Stimulated activated CD4-positive, alpha-beta T cell treated with anti-CD3 and anti-CD28 coated beads, Interleukin-1b, Interleukin-23, amount 100 ng/mL, for 48 hours (primary cell): ENCODE data around the gene PTPRN2.
"Not testable (repeated sequence)": the region's sequence is repeated elsewhere in the genome, so short reads cannot be mapped to it uniquely, and the experiment has no call there.

Source experiments
- DNase-seq: peaks from one replicate; pipeline ENCODE4 v3.0.0-alpha.2; 2020

The PTPRN2 gene

DNA sequence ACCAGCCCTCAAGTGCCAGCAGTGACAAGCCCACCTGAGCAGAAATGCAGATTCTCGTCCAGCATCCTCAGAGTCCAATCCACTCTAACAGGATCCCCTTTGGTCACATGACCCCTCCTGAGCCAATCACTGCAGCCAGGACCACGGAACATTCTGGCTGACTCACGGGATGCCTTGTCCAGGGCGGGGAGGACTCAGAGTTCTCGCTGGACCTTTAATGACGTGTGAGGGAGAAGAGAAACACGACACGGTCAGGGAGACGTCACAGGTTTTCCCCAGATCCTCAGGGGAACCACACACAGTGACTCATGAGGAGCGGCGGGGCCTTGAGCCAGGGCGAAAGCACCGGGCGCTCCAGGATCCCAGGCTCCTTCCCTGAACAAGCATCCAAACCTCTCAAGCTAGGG lies 155.7 kb downstream of the PTPRN2 start:
- no peak for DNase-seq

- no peak for DNase-seq
Measured at GRCh38 chr7:158431055-158431940, 156.3 kb downstream of the PTPRN2 start.

DNA sequence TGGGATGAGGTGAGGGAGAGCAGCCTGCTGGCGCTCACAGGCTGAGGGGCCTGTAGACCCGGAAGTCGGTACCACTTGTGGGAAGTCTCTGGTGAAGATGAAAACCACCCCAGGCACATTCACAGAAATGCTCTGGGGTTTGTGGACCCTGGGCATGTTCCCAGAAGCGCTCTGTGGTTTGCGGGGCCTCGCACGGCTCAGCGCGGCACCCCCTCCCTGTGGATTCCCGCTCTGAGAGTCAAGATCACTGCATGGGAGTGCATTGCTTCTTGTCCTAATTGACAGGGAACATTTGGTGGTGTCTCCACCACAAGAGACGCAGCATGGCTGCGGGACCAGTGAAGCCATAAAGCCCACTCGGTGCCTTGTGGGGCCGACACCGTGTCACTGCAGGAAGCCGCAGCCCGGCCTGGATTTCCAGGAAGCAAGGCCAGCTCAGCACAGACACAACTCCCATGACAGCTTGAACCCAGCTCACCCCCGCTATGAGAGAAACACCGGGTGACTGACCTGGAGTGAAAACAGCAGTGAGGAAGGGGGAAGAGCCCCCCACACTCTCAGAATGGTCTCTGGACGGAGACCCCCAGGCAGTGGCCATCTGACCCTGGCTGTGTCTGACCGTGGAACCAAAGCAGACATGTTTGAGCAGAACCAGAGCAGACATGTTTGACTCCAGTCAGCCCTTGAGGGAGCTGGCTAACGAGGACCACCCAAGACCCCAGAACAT lies 157.2 kb downstream of the PTPRN2 start:
- DNase-seq = no peak

GRCh38 chr7:158428837-158429753 lies 158.5 kb downstream of the PTPRN2 start:
- no peak for DNase-seq

DNA sequence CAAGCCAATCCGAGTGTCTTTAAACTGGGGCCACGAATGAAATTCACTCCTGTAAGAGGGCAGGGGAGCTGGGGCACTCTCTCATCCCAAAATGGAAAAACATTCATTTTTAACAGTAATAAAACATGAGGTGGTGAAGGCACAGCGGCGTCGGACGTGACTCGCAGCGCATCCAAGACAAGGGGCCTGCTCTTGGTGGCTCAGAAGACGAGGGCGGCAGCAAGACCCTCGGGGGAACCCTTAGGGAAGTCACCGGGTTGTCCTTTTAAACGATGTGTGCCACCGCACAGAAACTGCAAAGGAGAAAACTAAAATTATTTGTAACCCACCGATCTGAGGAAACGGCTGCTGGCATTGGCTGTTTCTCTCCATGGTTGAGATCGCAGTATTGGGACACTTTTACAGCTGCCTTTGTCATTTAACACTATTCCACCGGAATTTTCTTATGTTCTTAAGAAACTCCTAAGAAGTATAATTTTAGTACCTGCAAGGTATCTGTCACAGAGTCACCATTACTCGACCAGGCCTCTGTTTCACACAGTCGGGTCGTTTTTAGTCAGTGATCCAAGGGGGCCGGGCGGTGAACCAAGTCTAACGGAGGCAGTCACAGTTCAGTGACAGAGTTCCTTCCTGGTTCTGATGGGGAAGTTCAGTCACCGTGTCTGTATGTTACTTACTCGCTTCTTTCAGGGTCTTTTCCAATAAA lies 159.3 kb downstream of the PTPRN2 start:
- no peak for DNase-seq

DNA sequence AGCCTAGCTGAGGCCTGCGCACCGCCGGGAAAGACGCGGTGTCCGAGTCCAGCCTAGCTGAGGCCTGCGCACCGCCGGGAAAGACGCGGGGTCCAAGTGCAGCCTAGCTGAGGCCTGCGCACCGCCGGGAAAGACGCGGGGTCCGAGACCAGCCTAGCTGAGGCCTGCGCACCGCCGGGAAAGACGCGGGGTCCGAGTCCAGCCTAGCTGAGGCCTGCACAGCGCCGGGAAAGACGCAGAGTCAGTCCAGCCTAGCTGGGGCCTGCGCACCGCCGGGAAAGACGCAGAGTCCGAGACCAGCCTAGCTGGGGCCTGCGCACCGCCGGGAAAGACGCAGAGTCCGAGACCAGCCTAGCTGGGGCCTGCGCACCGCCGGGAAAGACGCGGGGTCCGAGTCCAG lies 161.9 kb downstream of the PTPRN2 start:
- not testable (repeated sequence) for DNase-seq

GRCh38 chr7:158424531-158424930 lies 163.1 kb downstream of the PTPRN2 start:
- no peak for DNase-seq

GRCh38 chr7:158424011-158424410 lies 163.6 kb downstream of the PTPRN2 start:
- no peak for DNase-seq

DNA sequence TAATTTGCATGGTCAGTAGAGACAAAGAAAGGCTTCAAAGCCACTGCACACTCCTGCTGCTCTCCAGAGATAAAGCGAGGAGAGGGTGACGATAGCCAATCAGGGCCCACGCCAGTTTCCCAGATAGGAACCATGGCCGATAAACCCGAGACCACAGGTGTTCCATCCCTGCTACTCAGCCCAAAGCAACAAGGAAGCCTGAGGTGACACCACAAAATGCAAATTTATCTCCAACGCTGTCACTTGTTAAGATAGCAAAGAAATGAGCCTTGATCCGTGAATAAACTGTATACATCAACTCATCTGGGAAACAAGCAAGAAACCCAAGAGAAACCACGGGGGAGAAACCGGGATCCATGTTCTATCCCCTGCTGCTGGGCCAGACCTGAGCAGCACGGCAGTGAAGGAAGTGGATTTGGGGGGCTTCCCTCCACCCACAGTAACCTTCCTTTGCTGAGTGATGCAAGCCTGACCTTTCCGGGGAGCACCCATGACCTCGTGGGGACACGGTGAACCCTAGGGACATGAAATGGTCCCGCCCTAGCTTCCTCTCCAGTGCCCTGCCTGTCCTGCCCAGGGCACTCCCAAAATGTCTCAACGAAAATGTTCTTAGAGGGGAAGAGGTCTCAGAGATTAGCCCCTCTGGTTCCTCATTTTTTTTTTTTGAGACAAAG lies 164.6 kb downstream of the PTPRN2 start:
- no peak for DNase-seq

GRCh38 chr7:158422196-158422886 lies 165.3 kb downstream of the PTPRN2 start:
- no peak for DNase-seq

DNA sequence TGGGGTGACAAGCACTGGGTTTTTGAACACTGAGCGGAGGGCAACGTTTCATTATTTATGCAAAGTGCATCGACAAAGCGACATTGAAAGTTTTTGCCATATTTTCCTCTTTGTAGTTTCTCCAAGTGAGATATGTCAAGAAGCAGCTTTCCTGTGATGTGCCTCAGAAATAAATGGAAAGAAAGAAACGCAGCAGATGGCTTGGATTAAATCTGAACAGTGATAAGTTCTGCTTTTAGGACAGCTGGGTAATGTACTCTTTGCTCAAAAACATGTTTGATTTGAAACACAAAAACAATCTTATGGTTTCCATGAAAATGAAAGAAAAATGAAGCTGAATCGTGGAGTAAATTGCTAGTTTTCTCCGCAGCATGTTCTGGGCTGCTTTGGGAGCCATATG lies 166.3 kb downstream of the PTPRN2 start:
- no peak for DNase-seq

GRCh38 chr7:158420591-158421340 lies 166.9 kb downstream of the PTPRN2 start:
- no peak for DNase-seq

DNA sequence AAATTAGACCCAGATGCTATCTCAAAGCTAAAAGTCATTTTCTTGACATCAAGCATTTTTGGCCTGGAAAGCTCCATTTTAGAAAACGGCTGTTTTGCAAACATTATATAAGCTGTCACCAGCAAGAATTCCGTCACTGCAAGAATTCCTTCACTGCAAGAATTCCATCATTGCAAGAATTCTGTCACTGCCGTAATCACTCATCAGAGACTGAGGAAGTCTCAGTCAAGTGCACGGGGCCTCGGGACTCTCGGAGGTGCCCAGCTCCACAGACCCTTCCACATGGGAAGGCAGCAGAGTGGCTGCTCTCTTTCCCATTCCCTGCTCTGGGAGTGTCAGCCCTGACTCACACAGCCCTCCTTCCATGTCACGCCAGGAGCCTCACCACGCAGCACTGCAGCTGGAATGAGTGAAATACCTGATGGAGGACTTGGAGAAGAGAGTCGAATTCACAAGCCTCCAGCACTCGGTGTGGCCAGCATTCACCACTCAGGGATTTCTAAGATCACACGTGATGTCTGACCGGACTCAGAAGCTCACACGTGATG lies 168.3 kb downstream of the PTPRN2 start:
- no peak for DNase-seq

DNA sequence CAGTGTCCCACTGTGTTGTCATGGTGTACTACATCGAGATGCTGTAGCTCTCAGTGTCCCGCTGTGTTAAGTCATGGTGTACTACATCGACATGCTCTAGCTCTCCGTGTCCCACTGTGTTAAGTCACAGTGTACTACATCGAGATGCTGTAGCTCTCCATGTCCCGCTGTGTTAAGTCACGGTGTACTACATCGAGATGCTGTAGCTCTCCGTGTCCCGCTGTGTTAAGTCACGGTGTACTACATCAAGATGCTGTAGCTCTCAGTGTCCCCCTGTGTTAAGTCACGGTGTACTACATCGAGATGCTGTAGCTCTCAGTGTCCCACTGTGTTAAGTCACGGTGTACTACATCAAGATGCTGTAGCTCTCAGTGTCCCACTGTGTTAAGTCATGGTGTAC lies 169.2 kb downstream of the PTPRN2 start:
- not testable (repeated sequence) for DNase-seq

DNA sequence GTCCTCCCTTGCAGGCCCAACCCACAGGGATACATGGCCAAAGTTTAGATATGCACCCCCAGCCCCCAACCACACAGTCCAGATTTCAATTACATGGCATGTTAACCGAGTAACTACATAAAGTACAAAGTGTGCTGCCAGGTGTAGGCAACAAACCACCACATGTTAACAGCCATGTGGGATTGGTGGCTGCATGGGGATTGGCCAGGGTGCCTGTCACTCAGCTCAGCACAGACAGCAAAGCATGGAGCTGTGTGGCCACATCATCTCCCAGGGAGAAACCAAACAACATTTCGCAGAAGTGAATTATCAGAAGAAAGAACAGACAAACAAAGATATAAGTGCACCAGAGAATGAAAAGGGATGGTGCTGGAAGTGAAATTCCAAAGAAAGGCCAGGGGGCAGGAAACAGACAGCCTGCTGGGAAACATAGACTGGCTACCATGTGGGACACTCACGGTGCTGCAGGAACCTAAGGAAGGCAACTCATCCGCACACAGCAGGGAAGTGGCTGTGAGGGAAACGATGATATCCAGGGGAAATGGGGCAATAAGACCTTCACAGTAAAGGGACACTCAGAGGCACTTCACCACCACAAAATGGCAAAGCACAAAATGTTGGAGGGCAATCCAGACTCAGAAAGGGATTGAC lies 171.2 kb downstream of the PTPRN2 start:
- DNase-seq = no peak

DNA sequence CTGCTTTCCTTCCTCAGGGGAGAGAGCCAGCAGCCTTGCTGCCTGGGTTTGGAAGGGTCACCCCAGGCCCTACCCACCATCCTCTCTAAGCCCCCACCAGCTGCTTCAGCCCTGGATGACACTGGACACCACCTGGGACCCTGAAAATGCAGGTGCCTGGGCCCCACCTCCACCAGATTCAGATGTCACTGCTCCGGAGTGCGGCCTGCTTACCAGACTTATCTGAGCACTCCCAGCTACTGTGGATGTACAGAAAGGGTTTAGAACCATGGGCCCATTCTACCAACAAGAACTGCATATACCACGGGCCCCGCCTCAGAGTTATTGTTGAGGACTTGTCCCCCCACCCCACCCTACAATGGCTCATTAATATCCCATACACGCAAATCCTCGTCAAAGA lies 172.3 kb downstream of the PTPRN2 start:
- DNase-seq = no peak

DNA sequence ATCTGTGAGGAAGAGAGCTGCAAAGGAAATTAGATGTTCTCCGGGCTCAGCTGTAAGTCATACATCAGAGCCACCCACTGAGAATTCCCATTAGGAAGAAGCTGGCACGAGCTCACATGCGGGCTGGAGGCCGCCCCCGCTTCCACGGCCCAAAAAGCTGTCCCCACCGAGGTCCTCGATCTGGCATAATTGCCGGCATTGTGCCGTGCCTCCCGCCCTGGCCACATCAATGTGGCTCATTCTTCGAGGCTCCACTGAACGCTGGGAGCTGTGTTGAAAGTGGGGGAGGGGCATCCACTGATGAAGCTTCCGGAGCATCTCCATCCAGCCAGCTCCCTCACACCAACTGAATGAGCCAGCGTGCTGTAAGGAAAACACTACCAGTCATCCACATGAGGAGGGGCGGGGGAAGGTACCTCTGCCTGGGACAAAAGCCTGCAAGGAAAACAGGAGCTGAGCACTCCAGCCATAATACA lies 173.1 kb downstream of the PTPRN2 start:
- DNase-seq = no peak

DNA sequence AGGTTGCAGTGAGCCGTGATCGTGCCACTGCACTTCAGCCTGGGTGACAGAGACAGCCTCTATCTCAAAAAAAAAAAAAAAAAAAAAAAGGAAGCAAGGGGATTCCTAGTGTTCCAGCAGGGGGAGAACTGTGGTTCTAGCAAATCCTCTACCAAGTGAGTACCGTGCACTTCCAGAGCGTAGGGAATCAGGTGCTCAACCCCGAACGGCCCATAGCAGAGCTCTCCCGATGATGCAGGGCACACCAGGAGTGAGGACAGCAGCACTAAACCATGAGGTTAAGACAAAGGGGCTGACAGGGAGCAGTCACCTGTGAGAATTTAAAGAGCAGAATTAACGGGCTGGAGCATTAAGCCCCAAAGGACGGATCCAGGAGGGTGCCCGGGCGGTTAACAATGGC lies 173.6 kb downstream of the PTPRN2 start:
- DNase-seq = no peak

DNA sequence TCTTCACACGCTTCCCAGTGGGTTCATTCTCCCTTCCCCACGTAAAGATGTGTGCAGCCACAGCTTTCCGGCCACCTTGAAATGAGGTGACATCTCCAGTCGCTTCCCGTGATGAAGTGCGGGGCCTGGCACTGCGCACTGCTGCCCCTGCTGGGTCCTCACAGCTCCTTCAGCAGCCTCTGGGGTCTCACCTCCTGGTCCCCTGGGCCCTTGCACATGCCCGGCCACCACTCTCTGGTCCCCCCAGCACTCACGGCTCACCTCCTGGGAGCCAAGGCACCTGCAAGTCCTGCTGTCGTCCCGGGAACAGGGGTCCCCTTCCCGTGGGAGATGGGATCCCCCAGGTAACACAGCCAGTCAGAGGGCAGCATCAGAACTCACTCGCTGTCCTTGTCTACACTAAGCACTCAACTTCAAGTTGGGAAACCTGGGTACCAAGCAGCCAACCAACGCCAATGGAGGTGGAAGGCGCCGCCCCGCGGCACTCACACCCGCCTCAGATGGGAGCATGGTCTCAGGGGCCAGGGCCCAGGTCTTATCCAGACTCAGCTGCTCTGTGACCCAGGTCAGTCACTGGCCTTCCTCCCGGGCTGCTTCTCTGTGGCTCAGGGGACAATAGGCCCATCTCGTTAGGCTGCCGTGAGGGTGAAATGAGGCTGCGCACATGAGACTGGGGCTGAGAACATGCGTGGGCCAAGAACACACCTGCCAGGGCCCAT lies 176.2 kb downstream of the PTPRN2 start:
- DNase-seq = no peak
